Neural cell (in vitro differentiated cells): ENCODE measurements around the gene PPM1D. TPM values are rescaled to one million over a fixed set of nuclear protein-coding genes. Genes with fewer than 3 reads are reported as not detected.
"Not testable (repeated sequence)": the region's sequence is repeated elsewhere in the genome, so short reads cannot be mapped to it uniquely, and the experiment has no call there.

Experiments used
- H2AFZ ChIP-seq: fragments of 200-600, 300-800 bp; sonication (generic), shearing (Covaris generic); 2 replicates; pipeline ENCODE4 v1.6.0; 2014; ENCODE audit warnings: low read depth, mild to moderate bottlenecking, antibody characterized with exemption, low read length, moderate library complexity
- H3F3A ChIP-seq: fragments of 200-600 bp; shearing (Covaris generic); 2 replicates; pipeline ENCODE4 v1.6.1; 2016; ENCODE audit warnings: mild to moderate bottlenecking, moderate library complexity, mixed read lengths, antibody characterized with exemption, low read length; ENCODE audit not compliant: insufficient read depth, poor library complexity, severe bottlenecking
- H3K27ac ChIP-seq: fragments of 200-600, 300-800 bp; sonication (generic), shearing (Covaris generic); 2 replicates; pipeline ENCODE4 v1.5.1; 2014; ENCODE audit warnings: mild to moderate bottlenecking, low read length, moderate library complexity
- H3K27me3 ChIP-seq: fragments of 300-800, 200-600 bp; sonication (generic), shearing (Covaris generic); 2 replicates; pipeline ENCODE4 v1.6.0; 2014; ENCODE audit warnings: mild to moderate bottlenecking, low read depth, low read length, moderate library complexity; ENCODE audit not compliant: insufficient read depth
- H3K36me3 ChIP-seq: fragments of 300-800, 200-600 bp; sonication (generic), shearing (Covaris generic); 2 replicates; pipeline ENCODE4 v1.5.1; 2014; ENCODE audit warnings: mild to moderate bottlenecking, antibody characterized with exemption, low read length, moderate library complexity; ENCODE audit not compliant: insufficient read depth
- H3K4me2 ChIP-seq: fragments of 300-800, 200-600 bp; sonication (generic), shearing (Covaris generic); 2 replicates; pipeline ENCODE4 v1.6.0; 2014; ENCODE audit warnings: mild to moderate bottlenecking, low read length
- H3K4me3 ChIP-seq: fragments of 300-800, 200-600 bp; sonication (generic), shearing (Covaris generic); 2 replicates; pipeline ENCODE4 v1.5.1; 2014; ENCODE audit warnings: mild to moderate bottlenecking, low read length, moderate library complexity
- H3K79me2 ChIP-seq: fragments of 200-600 bp; shearing (Covaris generic); replicated peaks from 2 replicates; pipeline ENCODE4 v1.6.0; 2014; ENCODE audit warnings: mild to moderate bottlenecking, low read length, moderate library complexity; ENCODE audit not compliant: insufficient read depth
- H3K9ac ChIP-seq: fragments of 300-800, 200-600 bp; sonication (generic), shearing (Covaris generic); 2 replicates; pipeline ENCODE4 v1.6.1; 2016; ENCODE audit warnings: mild to moderate bottlenecking, low read length, mixed read lengths
- H3K9me2 ChIP-seq: fragments of 200-600 bp; shearing (Covaris generic); 2 replicates; pipeline ENCODE4 v1.6.1; 2016; ENCODE audit warnings: mild to moderate bottlenecking, low read length, mixed read lengths; ENCODE audit not compliant: insufficient read depth
- H3K9me3 ChIP-seq: fragments of 200-600, 300-800 bp; sonication (generic), shearing (Covaris generic); 2 replicates; pipeline ENCODE4 v1.6.1; 2016; ENCODE audit warnings: mild to moderate bottlenecking, mixed run types, low read length, moderate library complexity, mixed read lengths
- H4K20me1 ChIP-seq: fragments of 200-600 bp; shearing (Covaris generic); 2 replicates; pipeline ENCODE4 v1.6.1; 2016; ENCODE audit warnings: mild to moderate bottlenecking, mixed run types; ENCODE audit not compliant: insufficient read depth
- EP300 ChIP-seq: fragments of 450-650 bp; conservative IDR thresholded peaks from 2 replicates; pipeline ENCODE4 v1.6.1; 2014; ENCODE audit warnings: antibody characterized with exemption, mild to moderate bottlenecking, moderate library complexity; ENCODE audit not compliant: poor library complexity, severe bottlenecking
- EZH2 ChIP-seq: fragments of 200-600, 300-800 bp; shearing (Covaris generic), sonication (generic); IDR thresholded peaks from 2 replicates; pipeline ENCODE4 v1.6.1; 2014; ENCODE audit warnings: antibody characterized with exemption, low read length, borderline replicate concordance, mild to moderate bottlenecking; ENCODE audit not compliant: insufficient read depth, poor library complexity, severe bottlenecking
- MXI1 ChIP-seq: fragments of 450-650 bp; conservative IDR thresholded peaks from 2 replicates; pipeline ENCODE4 v1.6.1; 2014; ENCODE audit warnings: antibody characterized with exemption, mild to moderate bottlenecking; ENCODE audit not compliant: poor library complexity, severe bottlenecking
- POLR2AphosphoS5 ChIP-seq: IDR thresholded peaks from 2 replicates; pipeline ENCODE4 v1.6.1; 2012
- RAD21 ChIP-seq: fragments of 450-650 bp; conservative IDR thresholded peaks from 2 replicates; pipeline ENCODE4 v1.6.1; 2014; ENCODE audit warnings: antibody characterized with exemption, mild to moderate bottlenecking, moderate library complexity
- SMC3 ChIP-seq: fragments of 450-650 bp; conservative IDR thresholded peaks from 2 replicates; pipeline ENCODE4 v1.6.1; 2014; ENCODE audit warnings: antibody characterized with exemption, mild to moderate bottlenecking, moderate library complexity; ENCODE audit not compliant: poor library complexity
- TAF1 ChIP-seq: IDR thresholded peaks from 2 replicates; pipeline ENCODE4 v1.6.1; 2012; ENCODE audit warnings: low read depth
- polyA plus RNA-seq: library from polyadenylated mRNA; depleted of rRNA; stranded (reverse); fragments of >200 nt; gene quantifications from 2 replicates; pipeline ENCODE4 v1.2.3, GENCODE V29; 2014
- TF ChIP-seq, protein P1 (sequence below): fragments of 450-650 bp; IDR thresholded peaks from 2 replicates; pipeline ENCODE4 v1.5.1; 2014; ENCODE audit warnings: antibody characterized with exemption, mild to moderate bottlenecking, moderate library complexity; ENCODE audit not compliant: poor library complexity, severe bottlenecking
- TF ChIP-seq, protein P2 (sequence below): IDR thresholded peaks from 2 replicates; pipeline ENCODE4 v1.6.1; 2012; ENCODE audit warnings: borderline replicate concordance

The PPM1D gene
- polyA plus RNA-seq, 1 donor from 2014 or later = 14.7 TPM

- Histone ChIP-seq H3K4me3 (no peak overlapping the region), H3K27me3 (no peaks in the 10 kb centered on the region), H3K27ac (no peak overlapping the region), H4K20me1 (no peaks in the 10 kb centered on the region), H3K36me3 (no peaks in the 10 kb centered on the region), H3F3A (peaks cover 2% of the 10 kb centered on the region), H3K9me3 (no peaks in the 10 kb centered on the region), H3K9ac (no peak overlapping the region), H2AFZ (no peak overlapping the region), H3K79me2 (peaks cover 87% of the 10 kb centered on the region), H3K9me2 (no peaks in the 10 kb centered on the region), H3K4me2 (no peak overlapping the region)
- no peak for TF ChIP-seq MXI1
- TF ChIP-seq, protein P1, sequence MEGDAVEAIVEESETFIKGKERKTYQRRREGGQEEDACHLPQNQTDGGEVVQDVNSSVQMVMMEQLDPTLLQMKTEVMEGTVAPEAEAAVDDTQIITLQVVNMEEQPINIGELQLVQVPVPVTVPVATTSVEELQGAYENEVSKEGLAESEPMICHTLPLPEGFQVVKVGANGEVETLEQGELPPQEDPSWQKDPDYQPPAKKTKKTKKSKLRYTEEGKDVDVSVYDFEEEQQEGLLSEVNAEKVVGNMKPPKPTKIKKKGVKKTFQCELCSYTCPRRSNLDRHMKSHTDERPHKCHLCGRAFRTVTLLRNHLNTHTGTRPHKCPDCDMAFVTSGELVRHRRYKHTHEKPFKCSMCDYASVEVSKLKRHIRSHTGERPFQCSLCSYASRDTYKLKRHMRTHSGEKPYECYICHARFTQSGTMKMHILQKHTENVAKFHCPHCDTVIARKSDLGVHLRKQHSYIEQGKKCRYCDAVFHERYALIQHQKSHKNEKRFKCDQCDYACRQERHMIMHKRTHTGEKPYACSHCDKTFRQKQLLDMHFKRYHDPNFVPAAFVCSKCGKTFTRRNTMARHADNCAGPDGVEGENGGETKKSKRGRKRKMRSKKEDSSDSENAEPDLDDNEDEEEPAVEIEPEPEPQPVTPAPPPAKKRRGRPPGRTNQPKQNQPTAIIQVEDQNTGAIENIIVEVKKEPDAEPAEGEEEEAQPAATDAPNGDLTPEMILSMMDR = no peak
- TF ChIP-seq EP300 = no peak
- TF ChIP-seq, protein P2, sequence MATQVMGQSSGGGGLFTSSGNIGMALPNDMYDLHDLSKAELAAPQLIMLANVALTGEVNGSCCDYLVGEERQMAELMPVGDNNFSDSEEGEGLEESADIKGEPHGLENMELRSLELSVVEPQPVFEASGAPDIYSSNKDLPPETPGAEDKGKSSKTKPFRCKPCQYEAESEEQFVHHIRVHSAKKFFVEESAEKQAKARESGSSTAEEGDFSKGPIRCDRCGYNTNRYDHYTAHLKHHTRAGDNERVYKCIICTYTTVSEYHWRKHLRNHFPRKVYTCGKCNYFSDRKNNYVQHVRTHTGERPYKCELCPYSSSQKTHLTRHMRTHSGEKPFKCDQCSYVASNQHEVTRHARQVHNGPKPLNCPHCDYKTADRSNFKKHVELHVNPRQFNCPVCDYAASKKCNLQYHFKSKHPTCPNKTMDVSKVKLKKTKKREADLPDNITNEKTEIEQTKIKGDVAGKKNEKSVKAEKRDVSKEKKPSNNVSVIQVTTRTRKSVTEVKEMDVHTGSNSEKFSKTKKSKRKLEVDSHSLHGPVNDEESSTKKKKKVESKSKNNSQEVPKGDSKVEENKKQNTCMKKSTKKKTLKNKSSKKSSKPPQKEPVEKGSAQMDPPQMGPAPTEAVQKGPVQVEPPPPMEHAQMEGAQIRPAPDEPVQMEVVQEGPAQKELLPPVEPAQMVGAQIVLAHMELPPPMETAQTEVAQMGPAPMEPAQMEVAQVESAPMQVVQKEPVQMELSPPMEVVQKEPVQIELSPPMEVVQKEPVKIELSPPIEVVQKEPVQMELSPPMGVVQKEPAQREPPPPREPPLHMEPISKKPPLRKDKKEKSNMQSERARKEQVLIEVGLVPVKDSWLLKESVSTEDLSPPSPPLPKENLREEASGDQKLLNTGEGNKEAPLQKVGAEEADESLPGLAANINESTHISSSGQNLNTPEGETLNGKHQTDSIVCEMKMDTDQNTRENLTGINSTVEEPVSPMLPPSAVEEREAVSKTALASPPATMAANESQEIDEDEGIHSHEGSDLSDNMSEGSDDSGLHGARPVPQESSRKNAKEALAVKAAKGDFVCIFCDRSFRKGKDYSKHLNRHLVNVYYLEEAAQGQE = no peak
- TF ChIP-seq RAD21 = no peak
- TF ChIP-seq SMC3 = no peak
- no peak for TF ChIP-seq EZH2
- TF ChIP-seq POLR2AphosphoS5 = no peak
- no peak for TF ChIP-seq TAF1
Measured at GRCh38 chr17:60610473-60610872, 10.5 kb downstream of the PPM1D start.

GRCh38 chr17:60611321-60611720 lies 11.3 kb downstream of the PPM1D start:
- H4K20me1 ChIP-seq, H3K4me2 ChIP-seq, H3K36me3 ChIP-seq, H3K9me3 ChIP-seq, H2AFZ ChIP-seq, H3K27me3 ChIP-seq, H3K9ac ChIP-seq, H3K4me3 ChIP-seq, H3K27ac ChIP-seq, H3K9me2 ChIP-seq, H3F3A ChIP-seq: not testable (repeated sequence)
- peaks cover 82% of the 10 kb centered on the region for H3K79me2 ChIP-seq

- Histone ChIP-seq H3K79me2 (peaks cover 81% of the 10 kb centered on the region), H3K4me3 (no peak overlapping the region), H4K20me1 (no peaks in the 10 kb centered on the region)
Measured at GRCh38 chr17:60613325-60613724, 13.3 kb downstream of the PPM1D start.

DNA sequence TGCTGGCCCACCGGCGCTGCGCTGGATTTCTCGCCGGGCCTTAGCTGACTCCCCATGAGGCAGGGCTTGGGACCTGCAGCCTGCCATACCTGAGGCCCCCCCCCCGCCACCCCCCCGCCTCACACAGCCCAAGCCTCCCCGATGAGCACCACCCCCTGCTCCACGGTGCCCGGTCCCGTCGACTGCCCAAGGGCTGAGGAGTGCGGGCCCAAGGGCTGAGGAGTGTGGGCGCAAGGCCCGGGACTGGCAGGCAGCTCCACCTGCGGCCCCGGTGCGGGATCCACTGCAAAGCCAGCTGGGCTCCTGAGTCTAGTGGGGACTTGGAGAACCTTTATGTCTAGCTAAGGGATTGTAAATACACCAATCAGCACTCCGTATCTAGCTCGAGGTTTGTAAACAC lies 13.8 kb downstream of the PPM1D start:
- not testable (repeated sequence) for H2AFZ ChIP-seq, H4K20me1 ChIP-seq

More at GRCh38 chr17:60613325-60613724, 13.3 kb downstream of the PPM1D start:
- Histone ChIP-seq H3F3A (no peaks in the 10 kb centered on the region), H3K36me3 (no peaks in the 10 kb centered on the region), H3K9me2 (no peaks in the 10 kb centered on the region), H3K27me3 (no peaks in the 10 kb centered on the region), H2AFZ (no peak overlapping the region), H3K9ac (no peak overlapping the region), H3K9me3 (no peaks in the 10 kb centered on the region), H3K27ac (no peak overlapping the region), H3K4me2 (no peak overlapping the region)
- TF ChIP-seq EZH2 (no peak), EP300 (no peak)

GRCh38 chr17:60614247-60614646 lies 14.3 kb downstream of the PPM1D start:
- H3K4me2 ChIP-seq, H3K9me2 ChIP-seq, H3K36me3 ChIP-seq, H3K4me3 ChIP-seq, H3K27ac ChIP-seq, H3K27me3 ChIP-seq, H3K9me3 ChIP-seq, H4K20me1 ChIP-seq, H3F3A ChIP-seq, H2AFZ ChIP-seq, H3K9ac ChIP-seq: not testable (repeated sequence)
- peaks cover 83% of the 10 kb centered on the region for H3K79me2 ChIP-seq

More for the DNA sequence above, 13.8 kb downstream of the PPM1D start:
- H3K9ac ChIP-seq, H3K36me3 ChIP-seq, H3K27ac ChIP-seq, H3K9me2 ChIP-seq, H3K4me2 ChIP-seq, H3F3A ChIP-seq, H3K4me3 ChIP-seq, H3K27me3 ChIP-seq, H3K9me3 ChIP-seq: not testable (repeated sequence)
- peaks cover 83% of the 10 kb centered on the region for H3K79me2 ChIP-seq
